ENCODE results near the gene LAMB4.

Gene LAMB4

GRCh38 chr7:108053250-108053649 lies 76.9 kb downstream of the LAMB4 start:
- FAIRE-seq: no peak
- TF ChIP-seq TAF1 (IDR thresholded peaks at IDR 0.05; ENCODE audit: borderline replicate concordance, low read depth, low read length): no peak
- TF ChIP-seq POLR2AphosphoS5 (IDR thresholded peaks at IDR 0.05; ENCODE audit: low read depth, low read length): no peak
- TF ChIP-seq POLR2A (IDR thresholded peaks at IDR 0.05; ENCODE audit: low read depth, low read length): no peak
- DNase-seq (ENCODE audit: insufficient read length): no peak

- DNase-seq (ENCODE audit: insufficient read length) (no peak), FAIRE-seq (no peak)
- TF ChIP-seq TAF1 (IDR thresholded peaks at IDR 0.05; ENCODE audit: borderline replicate concordance, low read depth, low read length): no peak
Measured at GRCh38 chr7:108051454-108051853, 78.7 kb downstream of the LAMB4 start.

- FAIRE-seq (no peak), DNase-seq (ENCODE audit: insufficient read length) (no peak)
- no peak for TF ChIP-seq POLR2A (IDR thresholded peaks at IDR 0.05; ENCODE audit: low read depth, low read length)
- no peak for TF ChIP-seq TAF1 (IDR thresholded peaks at IDR 0.05; ENCODE audit: borderline replicate concordance, low read depth, low read length)
- no peak for TF ChIP-seq POLR2AphosphoS5 (IDR thresholded peaks at IDR 0.05; ENCODE audit: low read depth, low read length)
Measured at GRCh38 chr7:108049962-108050361, 80.2 kb downstream of the LAMB4 start.

DNA sequence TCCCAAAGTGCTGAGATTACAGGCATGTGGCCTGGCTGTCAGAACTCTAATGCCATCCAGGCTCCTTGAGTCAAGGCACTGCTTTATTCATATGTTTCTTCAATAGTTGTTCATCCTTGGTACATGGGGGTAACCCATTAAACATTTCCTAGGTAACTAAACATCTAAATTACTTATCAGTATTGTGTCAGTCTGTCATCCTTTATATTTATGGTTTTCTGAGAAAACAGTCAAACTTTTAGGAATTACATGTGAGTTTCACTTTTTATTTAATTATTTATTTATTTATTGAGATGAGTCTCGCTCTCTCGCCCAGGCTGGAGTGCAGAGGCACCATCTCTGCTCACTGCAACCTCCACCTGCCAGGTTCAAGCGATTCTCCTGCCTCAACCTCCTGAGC lies 81.7 kb downstream of the LAMB4 start:
- FAIRE-seq (no peak), DNase-seq (ENCODE audit: insufficient read length) (no peak)
- TF ChIP-seq POLR2AphosphoS5 (IDR thresholded peaks at IDR 0.05; ENCODE audit: low read depth, low read length): no peak
- no peak for TF ChIP-seq TAF1 (IDR thresholded peaks at IDR 0.05; ENCODE audit: borderline replicate concordance, low read depth, low read length)
- TF ChIP-seq POLR2A (IDR thresholded peaks at IDR 0.05; ENCODE audit: low read depth, low read length): no peak

DNA sequence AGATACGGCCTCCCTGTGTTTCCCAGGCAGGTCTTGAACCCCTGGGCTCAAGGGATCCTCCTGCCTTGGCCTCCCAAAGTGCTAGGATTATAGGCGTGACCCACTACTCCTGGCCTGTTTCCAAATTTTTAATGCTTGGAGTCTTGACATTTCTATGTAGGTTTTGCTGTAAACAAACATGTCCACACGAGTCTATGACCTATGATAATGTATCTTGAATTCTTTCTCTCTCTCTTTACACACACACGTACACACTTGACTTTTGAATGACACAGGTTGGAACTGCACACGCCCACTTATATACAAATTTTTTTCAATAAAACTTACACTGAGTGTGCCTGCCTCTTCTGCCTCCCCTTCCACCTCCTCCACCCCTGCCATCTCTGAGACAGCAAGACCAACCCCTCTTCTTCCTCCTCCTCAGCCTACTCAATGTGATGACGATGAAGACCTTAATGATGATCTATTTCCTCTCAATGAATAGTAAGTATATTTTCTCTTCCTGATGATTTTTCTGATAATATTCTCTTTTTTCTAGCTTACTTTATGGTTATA lies 83.1 kb downstream of the LAMB4 start:
- TF ChIP-seq POLR2AphosphoS5 (IDR thresholded peaks at IDR 0.05; ENCODE audit: low read depth, low read length) (no peak), TAF1 (IDR thresholded peaks at IDR 0.05; ENCODE audit: borderline replicate concordance, low read depth, low read length) (no peak), POLR2A (IDR thresholded peaks at IDR 0.05; ENCODE audit: low read depth, low read length) (no peak)
- FAIRE-seq (no peak), DNase-seq (ENCODE audit: insufficient read length) (no peak)

DNA sequence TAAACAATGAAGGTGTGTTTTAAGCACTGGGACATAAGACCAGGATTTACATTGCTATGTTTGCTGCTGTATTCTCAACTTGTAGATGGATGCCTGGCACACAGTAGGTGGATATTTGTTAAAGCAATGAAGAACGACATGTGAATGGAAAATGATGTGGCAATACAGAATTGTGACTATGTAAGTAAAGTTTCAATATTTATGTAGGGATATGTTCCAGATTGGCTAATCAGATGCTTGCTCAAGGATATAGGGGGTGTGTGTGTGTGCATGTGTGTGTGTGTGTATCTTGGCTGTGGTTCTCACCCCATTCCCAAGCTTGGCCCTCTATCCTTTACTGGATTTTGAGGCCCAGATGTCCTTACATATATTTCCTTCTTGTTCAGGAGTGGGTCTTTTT lies 84.5 kb downstream of the LAMB4 start:
- DNase-seq (ENCODE audit: insufficient read length) (no peak), FAIRE-seq (no peak)
- TF ChIP-seq POLR2A (IDR thresholded peaks at IDR 0.05; ENCODE audit: low read depth, low read length): no peak
- TF ChIP-seq POLR2AphosphoS5 (IDR thresholded peaks at IDR 0.05; ENCODE audit: low read depth, low read length): no peak
- no peak for TF ChIP-seq TAF1 (IDR thresholded peaks at IDR 0.05; ENCODE audit: borderline replicate concordance, low read depth, low read length)

DNA sequence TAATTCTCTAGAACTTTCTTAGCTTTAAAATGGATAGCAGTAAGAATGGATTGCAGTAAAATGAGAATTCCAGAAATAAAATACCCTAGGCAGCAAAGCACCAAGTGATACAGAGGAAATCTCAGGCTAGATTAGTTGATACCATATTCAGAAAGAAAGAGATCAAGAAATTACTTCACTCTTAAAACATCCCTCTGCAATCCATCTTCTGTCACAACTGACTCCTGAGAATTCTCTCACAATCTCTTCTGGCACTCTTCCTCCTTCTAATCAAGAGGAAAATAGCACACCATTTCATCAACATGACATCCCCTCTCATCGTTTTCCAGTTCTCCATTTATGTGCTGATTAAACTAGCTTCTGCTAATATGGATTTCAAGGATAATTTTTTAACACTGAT lies 85.0 kb downstream of the LAMB4 start:
- no peak for FAIRE-seq

GRCh38 chr7:108044345-108044744 lies 85.8 kb downstream of the LAMB4 start:
- FAIRE-seq (no peak), DNase-seq (ENCODE audit: insufficient read length) (no peak)
- no peak for TF ChIP-seq TAF1 (IDR thresholded peaks at IDR 0.05; ENCODE audit: borderline replicate concordance, low read depth, low read length)
- TF ChIP-seq POLR2A (IDR thresholded peaks at IDR 0.05; ENCODE audit: low read depth, low read length): no peak
- TF ChIP-seq POLR2AphosphoS5 (IDR thresholded peaks at IDR 0.05; ENCODE audit: low read depth, low read length): no peak

More for the DNA sequence above, 85.0 kb downstream of the LAMB4 start:
- TF ChIP-seq TAF1 (IDR thresholded peaks at IDR 0.05; ENCODE audit: borderline replicate concordance, low read depth, low read length) (no peak), POLR2A (IDR thresholded peaks at IDR 0.05; ENCODE audit: low read depth, low read length) (no peak), POLR2AphosphoS5 (IDR thresholded peaks at IDR 0.05; ENCODE audit: low read depth, low read length) (no peak)
- DNase-seq (ENCODE audit: insufficient read length): no peak

DNA sequence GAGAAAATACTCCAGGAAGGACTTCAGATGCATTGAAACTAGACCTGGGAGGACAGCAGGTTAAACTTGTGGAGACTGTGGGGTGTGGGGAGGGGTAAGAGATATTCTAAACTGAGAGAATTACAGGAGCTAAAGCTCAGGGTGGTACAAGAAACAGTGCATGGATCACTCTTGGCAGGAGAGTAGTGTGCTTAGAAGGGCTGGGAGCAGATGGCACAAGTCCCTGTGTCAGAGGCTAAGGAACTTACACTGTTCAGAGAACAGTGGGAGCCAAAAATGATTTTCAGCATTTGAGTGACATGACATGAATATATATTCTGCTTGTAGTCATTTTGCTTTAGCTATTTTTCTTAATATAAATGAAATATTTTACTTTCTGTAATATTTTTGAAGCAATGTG lies 91.2 kb downstream of the LAMB4 start:
- FAIRE-seq: no peak
- TF ChIP-seq TAF1 (IDR thresholded peaks at IDR 0.05; ENCODE audit: borderline replicate concordance, low read depth, low read length) (no peak), POLR2A (IDR thresholded peaks at IDR 0.05; ENCODE audit: low read depth, low read length) (no peak), POLR2AphosphoS5 (IDR thresholded peaks at IDR 0.05; ENCODE audit: low read depth, low read length) (no peak)

GRCh38 chr7:108037741-108038140 lies 92.4 kb downstream of the LAMB4 start:
- TF ChIP-seq POLR2A (IDR thresholded peaks at IDR 0.05; ENCODE audit: low read depth, low read length): no peak
- no peak for TF ChIP-seq POLR2AphosphoS5 (IDR thresholded peaks at IDR 0.05; ENCODE audit: low read depth, low read length)
- no peak for TF ChIP-seq TAF1 (IDR thresholded peaks at IDR 0.05; ENCODE audit: borderline replicate concordance, low read depth, low read length)
- FAIRE-seq (no peak), DNase-seq (ENCODE audit: insufficient read length) (no peak)

More for the DNA sequence above, 91.2 kb downstream of the LAMB4 start:
- no peak for DNase-seq (ENCODE audit: insufficient read length)

GRCh38 chr7:108037140-108037539 lies 93.0 kb downstream of the LAMB4 start:
- FAIRE-seq: no peak
- TF ChIP-seq TAF1 (IDR thresholded peaks at IDR 0.05; ENCODE audit: borderline replicate concordance, low read depth, low read length) (no peak), POLR2AphosphoS5 (IDR thresholded peaks at IDR 0.05; ENCODE audit: low read depth, low read length) (no peak)

GRCh38 chr7:108034586-108034985 lies 95.6 kb downstream of the LAMB4 start:
- DNase-seq (ENCODE audit: insufficient read length) (no peak), FAIRE-seq (no peak)
- TF ChIP-seq TAF1 (IDR thresholded peaks at IDR 0.05; ENCODE audit: borderline replicate concordance, low read depth, low read length) (no peak), POLR2AphosphoS5 (IDR thresholded peaks at IDR 0.05; ENCODE audit: low read depth, low read length) (no peak), POLR2A (IDR thresholded peaks at IDR 0.05; ENCODE audit: low read depth, low read length) (no peak)

More at GRCh38 chr7:108037140-108037539, 93.0 kb downstream of the LAMB4 start:
- no peak for DNase-seq (ENCODE audit: insufficient read length)
